ENCODE measurements around the gene GJB3. TPM values are rescaled to one million over a fixed set of nuclear protein-coding genes. Genes with fewer than 3 reads are reported as not detected.

Gene GJB3
- total and polyA plus RNA-seq, 4 donors, result 0.21 to 1.0 (median 0.42) TPM; not detected in 1

GRCh38 chr1:34778381-34778780 is 2.6 kb upstream of the GJB3 start:
- DNase-seq (peak in 1 of 2 donors; percentile 17), ATAC-seq (ENCODE audit: low FRiP score) (no peak)
- Histone ChIP-seq H3K36me3 (ENCODE audit: control insufficient read depth in 1 of 2, insufficient read depth in 2 of 2, low read length in 1 of 2) (no peaks in the 10 kb centered on the region), H3K4me1 (ENCODE audit: control insufficient read depth in 1 of 2, insufficient read depth in 2 of 2, low read length in 2 of 2) (no peaks in the 10 kb centered on the region), H3K4me3 (ENCODE audit: low read length in 2 of 2) (no peak overlapping the region), H3K27me3 (ENCODE audit: control insufficient read depth in 1 of 2, insufficient read depth in 2 of 2, low read length in 1 of 2) (no peaks in the 10 kb centered on the region), H3K9me3 (ENCODE audit: control insufficient read depth, low read length) (no peaks in the 10 kb centered on the region), H3K27ac (ENCODE audit: low read depth in 1 of 2, low read length in 2 of 2) (no peak overlapping the region)
- 72 to 74% methylated on average over 6 of the region's 6 CpGs for WGBS, 2 donors
- intact Hi-C loops (cut with DNase I), result no loop called here

- Histone ChIP-seq H3K27ac (ENCODE audit: low read depth in 1 of 2, low read length in 2 of 2) (no peak overlapping the region), H3K4me1 (ENCODE audit: control insufficient read depth in 1 of 2, insufficient read depth in 2 of 2, low read length in 2 of 2) (no peaks in the 10 kb centered on the region), H3K4me3 (ENCODE audit: low read length in 2 of 2) (no peak overlapping the region), H3K27me3 (ENCODE audit: control insufficient read depth in 1 of 2, insufficient read depth in 2 of 2, low read length in 1 of 2) (no peaks in the 10 kb centered on the region), H3K9me3 (ENCODE audit: control insufficient read depth, low read length) (no peaks in the 10 kb centered on the region), H3K36me3 (ENCODE audit: control insufficient read depth in 1 of 2, insufficient read depth in 2 of 2, low read length in 1 of 2) (no peaks in the 10 kb centered on the region)
- ATAC-seq (ENCODE audit: low FRiP score) (no peak), DNase-seq (no peak)
- intact Hi-C loops (cut with DNase I), result no loop called here
- WGBS, 2 donors, result 83 to 94% methylated on average over 5 of the region's 5 CpGs
Measured at GRCh38 chr1:34779005-34779404, 2.0 kb upstream of the GJB3 start.

GRCh38 chr1:34779526-34779925 is 1.5 kb upstream of the GJB3 start:
- H3K4me3 ChIP-seq (ENCODE audit: low read length in 2 of 2), result no peak overlapping the region
- no peak for ATAC-seq (ENCODE audit: low FRiP score)
- intact Hi-C loops (cut with DNase I), result no loop called here
- H3K4me1 ChIP-seq (ENCODE audit: control insufficient read depth in 1 of 2, insufficient read depth in 2 of 2, low read length in 2 of 2), result no peaks in the 10 kb centered on the region
- WGBS, 2 donors, result 87 to 89% methylated on average over 5 of the region's 5 CpGs
- H3K27ac ChIP-seq (ENCODE audit: low read depth in 1 of 2, low read length in 2 of 2), result no peak overlapping the region
- DNase-seq, result peak in 1 of 2 donors; percentile 21
- H3K27me3 ChIP-seq (ENCODE audit: control insufficient read depth in 1 of 2, insufficient read depth in 2 of 2, low read length in 1 of 2), result no peaks in the 10 kb centered on the region
- H3K36me3 ChIP-seq (ENCODE audit: control insufficient read depth in 1 of 2, insufficient read depth in 2 of 2, low read length in 1 of 2), result no peaks in the 10 kb centered on the region
- no peaks in the 10 kb centered on the region for H3K9me3 ChIP-seq (ENCODE audit: control insufficient read depth, low read length)

GRCh38 chr1:34779962-34780361 is 1.1 kb upstream of the GJB3 start:
- no peaks in the 10 kb centered on the region for H3K4me1 ChIP-seq (ENCODE audit: control insufficient read depth in 1 of 2, insufficient read depth in 2 of 2, low read length in 2 of 2)
- no peaks in the 10 kb centered on the region for H3K27me3 ChIP-seq (ENCODE audit: control insufficient read depth in 1 of 2, insufficient read depth in 2 of 2, low read length in 1 of 2)
- H3K27ac ChIP-seq (ENCODE audit: low read depth in 1 of 2, low read length in 2 of 2), result no peak overlapping the region
- intact Hi-C loops (cut with DNase I), result no loop called here
- WGBS, 2 donors, result 93 to 96% methylated on average over 5 of the region's 5 CpGs
- DNase-seq (peak in 1 of 2 donors; percentile 38), ATAC-seq (ENCODE audit: low FRiP score) (no peak)
- no peaks in the 10 kb centered on the region for H3K36me3 ChIP-seq (ENCODE audit: control insufficient read depth in 1 of 2, insufficient read depth in 2 of 2, low read length in 1 of 2)
- no peak overlapping the region for H3K4me3 ChIP-seq (ENCODE audit: low read length in 2 of 2)
- H3K9me3 ChIP-seq (ENCODE audit: control insufficient read depth, low read length), result no peaks in the 10 kb centered on the region

- Histone ChIP-seq H3K4me3 (ENCODE audit: low read length in 2 of 2) (no peak overlapping the region), H3K4me1 (ENCODE audit: control insufficient read depth in 1 of 2, insufficient read depth in 2 of 2, low read length in 2 of 2) (no peaks in the 10 kb centered on the region), H3K27ac (ENCODE audit: low read depth in 1 of 2, low read length in 2 of 2) (no peak overlapping the region), H3K36me3 (ENCODE audit: control insufficient read depth in 1 of 2, insufficient read depth in 2 of 2, low read length in 1 of 2) (no peaks in the 10 kb centered on the region), H3K9me3 (ENCODE audit: control insufficient read depth, low read length) (no peaks in the 10 kb centered on the region), H3K27me3 (ENCODE audit: control insufficient read depth in 1 of 2, insufficient read depth in 2 of 2, low read length in 1 of 2) (no peaks in the 10 kb centered on the region)
- ATAC-seq (ENCODE audit: low FRiP score) (no peak), DNase-seq (peak in 1 of 2 donors; percentile 34)
- intact Hi-C loops (cut with DNase I), result no loop called here
- WGBS, 2 donors, result 85 to 94% methylated on average over 2 of the region's 2 CpGs
Measured at GRCh38 chr1:34780528-34780927, 486 bp upstream of the GJB3 start.

GRCh38 chr1:34781844-34782391 is 904 bp downstream of the GJB3 start:
- WGBS, 2 donors, result 11 to 12% methylated on average over 15 to 18 of the region's 18 CpGs
- Histone ChIP-seq H3K4me3 (ENCODE audit: low read length in 2 of 2) (peak overlapping the region; percentile 38 to 42), H3K9me3 (ENCODE audit: control insufficient read depth, low read length) (no peaks in the 10 kb centered on the region), H3K4me1 (ENCODE audit: control insufficient read depth in 1 of 2, insufficient read depth in 2 of 2, low read length in 2 of 2) (no peaks in the 10 kb centered on the region), H3K27ac (ENCODE audit: low read depth in 1 of 2, low read length in 2 of 2) (no peak overlapping the region), H3K27me3 (ENCODE audit: control insufficient read depth in 1 of 2, insufficient read depth in 2 of 2, low read length in 1 of 2) (no peaks in the 10 kb centered on the region), H3K36me3 (ENCODE audit: control insufficient read depth in 1 of 2, insufficient read depth in 2 of 2, low read length in 1 of 2) (no peaks in the 10 kb centered on the region)
- intact Hi-C loops (cut with DNase I), result no loop called here
- no peak for ATAC-seq (ENCODE audit: low FRiP score)
- peak in 1 of 2 donors; percentile 23 for DNase-seq

- intact Hi-C loops (cut with DNase I), result no loop called here
- Histone ChIP-seq H3K9me3 (ENCODE audit: control insufficient read depth, low read length) (no peaks in the 10 kb centered on the region), H3K27me3 (ENCODE audit: control insufficient read depth in 1 of 2, insufficient read depth in 2 of 2, low read length in 1 of 2) (no peaks in the 10 kb centered on the region), H3K4me3 (ENCODE audit: low read length in 2 of 2) (no peak overlapping the region), H3K27ac (ENCODE audit: low read depth in 1 of 2, low read length in 2 of 2) (no peak overlapping the region), H3K4me1 (ENCODE audit: control insufficient read depth in 1 of 2, insufficient read depth in 2 of 2, low read length in 2 of 2) (no peaks in the 10 kb centered on the region), H3K36me3 (ENCODE audit: control insufficient read depth in 1 of 2, insufficient read depth in 2 of 2, low read length in 1 of 2) (no peaks in the 10 kb centered on the region)
- 91 to 92% methylated on average over 28 of the region's 28 CpGs for WGBS, 2 donors
- DNase-seq (peak in 1 of 2 donors; percentile 65), ATAC-seq (ENCODE audit: low FRiP score) (no peak)
Measured at GRCh38 chr1:34784751-34785221, 3.8 kb downstream of the GJB3 start.

- DNase-seq (peak in 1 of 2 donors; percentile 58), ATAC-seq (ENCODE audit: low FRiP score) (no peak)
- Histone ChIP-seq H3K36me3 (ENCODE audit: control insufficient read depth in 1 of 2, insufficient read depth in 2 of 2, low read length in 1 of 2) (no peaks in the 10 kb centered on the region), H3K4me1 (ENCODE audit: control insufficient read depth in 1 of 2, insufficient read depth in 2 of 2, low read length in 2 of 2) (no peaks in the 10 kb centered on the region), H3K9me3 (ENCODE audit: control insufficient read depth, low read length) (no peaks in the 10 kb centered on the region), H3K27ac (ENCODE audit: low read depth in 1 of 2, low read length in 2 of 2) (no peak overlapping the region), H3K4me3 (ENCODE audit: low read length in 2 of 2) (no peak overlapping the region), H3K27me3 (ENCODE audit: control insufficient read depth in 1 of 2, insufficient read depth in 2 of 2, low read length in 1 of 2) (no peaks in the 10 kb centered on the region)
- intact Hi-C loops (cut with DNase I), result no loop called here
- WGBS, 2 donors, result 81 to 88% methylated on average over 22 of the region's 22 CpGs
Measured at GRCh38 chr1:34785231-34785874, 4.3 kb downstream of the GJB3 start.

- no peaks in the 10 kb centered on the region for H3K4me1 ChIP-seq (ENCODE audit: control insufficient read depth in 1 of 2, insufficient read depth in 2 of 2, low read length in 2 of 2)
- H3K27me3 ChIP-seq (ENCODE audit: control insufficient read depth in 1 of 2, insufficient read depth in 2 of 2, low read length in 1 of 2), result no peaks in the 10 kb centered on the region
- DNase-seq, result peak in 1 of 2 donors; percentile 2
- ATAC-seq (ENCODE audit: low FRiP score), result no peak
- WGBS, 2 donors, result 64 to 67% methylated on average over 4 of the region's 4 CpGs
- no peak overlapping the region for H3K27ac ChIP-seq (ENCODE audit: low read depth in 1 of 2, low read length in 2 of 2)
- H3K9me3 ChIP-seq (ENCODE audit: control insufficient read depth, low read length), result no peaks in the 10 kb centered on the region
- H3K36me3 ChIP-seq (ENCODE audit: control insufficient read depth in 1 of 2, insufficient read depth in 2 of 2, low read length in 1 of 2), result no peaks in the 10 kb centered on the region
- intact Hi-C loops (cut with DNase I), result loop anchor here (1.0 to 2.0 kb wide), 2 partner anchors 66 to 75 kb away; no protein-coding TSS in a partner anchor
- H3K4me3 ChIP-seq (ENCODE audit: low read length in 2 of 2), result no peak overlapping the region
Measured at GRCh38 chr1:34785875-34786470, 5.0 kb downstream of the GJB3 start.

All from aorta (tissue), 5 donors.